GM18526 (cell line): ENCODE results near the gene NAALADL2.

Experiments used
- POLR2A ChIP-seq: IDR thresholded peaks from 3 replicates; pipeline ENCODE4 v1.6.1; 2011; ENCODE audit not compliant: insufficient read length; ENCODE audit errors: extremely low read depth

The NAALADL2 gene

DNA sequence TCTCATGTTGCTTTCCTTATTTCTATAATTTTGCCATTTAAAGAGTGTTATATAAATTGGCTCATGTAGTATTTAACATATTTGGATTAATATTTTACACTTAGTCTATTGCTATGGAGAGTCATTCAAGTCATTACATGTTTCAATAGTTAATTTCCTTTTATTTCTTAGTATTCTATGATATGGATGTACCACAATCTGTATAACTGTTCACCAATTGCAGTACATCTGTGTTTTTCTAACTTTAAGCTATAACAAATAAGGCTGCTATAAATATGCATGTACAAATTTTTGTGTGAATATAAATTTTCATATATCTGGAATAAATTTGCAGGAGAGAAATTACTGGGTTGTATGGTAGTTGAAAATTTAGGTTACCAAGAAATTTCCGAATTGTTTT lies 993.4 kb downstream of the NAALADL2 start:
- TF ChIP-seq POLR2A: no peak

- no peak for TF ChIP-seq POLR2A
These were observed 998.6 kb downstream of the NAALADL2 start for GRCh38 chr3:175857666-175858270.
